ENCODE data around the gene OR51E1. TPM values are rescaled to one million over a fixed set of nuclear protein-coding genes. Genes with fewer than 3 reads are reported as not detected.

Gene OR51E1
- total and polyA plus RNA-seq, 5 donors, result 0.22 to 0.63 (median 0.25) TPM

Other genes with a start within 250 kb of the OR51E1 start
- gene OR52K2, start 194.7 kb upstream of the OR51E1 start, total RNA-seq, result under 1 TPM in 1 of 4 donors, not detected in 3; 0.29 TPM
- not detected for gene OR52K2, start 194.7 kb upstream of the OR51E1 start, polyA plus RNA-seq
- under 1 TPM in 1 of 4 donors, not detected in 3; 0.06 TPM for gene OR52K1, start 161.3 kb upstream of the OR51E1 start, total RNA-seq
- not detected for gene OR52K1, start 161.3 kb upstream of the OR51E1 start, polyA plus RNA-seq
- gene OR52M1, start 98.8 kb upstream of the OR51E1 start, total RNA-seq, result not detected
- not detected for gene OR52M1, start 98.8 kb upstream of the OR51E1 start, polyA plus RNA-seq
- not detected for gene OR52I2, start 62.2 kb upstream of the OR51E1 start, total RNA-seq
- not detected for gene OR52I2, start 62.2 kb upstream of the OR51E1 start, polyA plus RNA-seq
- gene OR52I1, start 49.9 kb upstream of the OR51E1 start, total RNA-seq, result not detected
- not detected for gene OR52I1, start 49.9 kb upstream of the OR51E1 start, polyA plus RNA-seq
- gene TRIM68, start 35.8 kb upstream of the OR51E1 start, total RNA-seq, result 10 to 100 TPM in 3 of 4 donors, 1 to 10 TPM in 1; 10.0 to 12.4 (median 10.8) TPM
- 6.5 TPM for gene TRIM68, start 35.8 kb upstream of the OR51E1 start, polyA plus RNA-seq
- not detected for gene OR51D1, start 6.5 kb upstream of the OR51E1 start, total RNA-seq
- not detected for gene OR51D1, start 6.5 kb upstream of the OR51E1 start, polyA plus RNA-seq
- gene OR51E2, start 53.9 kb downstream of the OR51E1 start, total RNA-seq, result not detected
- 0.05 TPM for gene OR51E2, start 53.9 kb downstream of the OR51E1 start, polyA plus RNA-seq
- gene MMP26, start 60.8 kb downstream of the OR51E1 start, total RNA-seq, result not detected
- not detected for gene MMP26, start 60.8 kb downstream of the OR51E1 start, polyA plus RNA-seq
- gene OR51F1, start 126.0 kb downstream of the OR51E1 start, total RNA-seq, result not detected
- not detected for gene OR51F1, start 126.0 kb downstream of the OR51E1 start, polyA plus RNA-seq
- gene OR52R1, start 160.4 kb downstream of the OR51E1 start, total RNA-seq, result not detected
- gene OR52R1, start 160.4 kb downstream of the OR51E1 start, polyA plus RNA-seq, result not detected
- gene OR51F2, start 177.3 kb downstream of the OR51E1 start, total RNA-seq, result not detected
- not detected for gene OR51F2, start 177.3 kb downstream of the OR51E1 start, polyA plus RNA-seq
- not detected for gene OR51S1, start 205.2 kb downstream of the OR51E1 start, total RNA-seq
- gene OR51S1, start 205.2 kb downstream of the OR51E1 start, polyA plus RNA-seq, result not detected
- gene OR51T1, start 237.9 kb downstream of the OR51E1 start, total RNA-seq, result not detected
- not detected for gene OR51T1, start 237.9 kb downstream of the OR51E1 start, polyA plus RNA-seq

Measured in right cardiac atrium (tissue), 5 donors.